ENCODE data around the gene ZC3HAV1.
"Not testable (repeated sequence)": the region's sequence is repeated elsewhere in the genome, so short reads cannot be mapped to it uniquely, and the experiment has no call there.

The ZC3HAV1 gene

GRCh38 chr7:139109188-139109982 lies at the start of gene ZC3HAV1:
ZC3HAV1 (minus strand) TSS chr7:139109720; CDS start chr7:139109331, 389 bp downstream.
- peak; percentile 96 to 99 (median 96) for DNase-seq

GRCh38 chr7:139153832-139154231 lies 44.3 kb upstream of the ZC3HAV1 start:
- DNase-seq = peak; percentile 9 to 41 (median 26)

DNA sequence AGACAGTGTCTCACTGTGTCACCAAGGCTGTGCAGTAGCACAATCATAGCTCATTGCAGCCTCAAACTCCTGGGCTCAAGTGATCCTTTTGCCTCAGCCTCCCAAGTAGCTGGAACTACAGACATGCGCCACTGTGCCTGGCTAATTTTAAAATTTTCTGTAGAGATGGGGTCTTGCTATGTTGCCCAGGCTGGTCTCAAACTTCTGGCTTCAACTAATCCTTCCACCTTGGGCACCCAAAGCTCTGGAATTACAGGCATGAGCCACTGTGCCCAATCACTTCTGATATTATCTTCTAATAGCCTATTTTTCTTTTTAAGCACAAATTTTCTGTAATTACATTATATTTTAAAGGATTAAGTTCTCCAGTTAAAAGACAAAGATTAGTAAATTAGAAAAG lies 42.6 kb upstream of the ZC3HAV1 start:
- DNase-seq = no peak

DNA sequence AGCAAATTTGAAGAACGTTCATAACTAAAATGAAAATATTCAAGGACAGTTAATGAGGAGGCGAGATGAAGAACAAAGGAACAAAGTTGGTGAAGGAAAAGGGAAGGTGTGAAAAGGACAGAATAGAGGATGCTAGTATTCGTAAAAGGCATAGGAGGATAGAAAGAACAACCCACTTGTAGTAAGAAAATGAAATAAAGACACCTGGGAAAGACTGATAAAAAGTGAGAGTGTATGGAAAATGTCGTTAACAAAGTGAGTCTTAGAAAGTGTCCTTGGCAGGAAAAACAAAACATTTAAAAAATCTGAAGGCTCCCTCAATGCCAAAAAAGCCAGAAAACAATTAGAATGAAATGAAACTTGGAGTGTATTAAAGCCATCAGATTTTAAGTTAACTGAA lies 29.6 kb upstream of the ZC3HAV1 start:
- no peak for DNase-seq

GRCh38 chr7:139133335-139134139 lies 24.0 kb upstream of the ZC3HAV1 start:
- peak; percentile 91 to 92 (median 92) for DNase-seq

DNA sequence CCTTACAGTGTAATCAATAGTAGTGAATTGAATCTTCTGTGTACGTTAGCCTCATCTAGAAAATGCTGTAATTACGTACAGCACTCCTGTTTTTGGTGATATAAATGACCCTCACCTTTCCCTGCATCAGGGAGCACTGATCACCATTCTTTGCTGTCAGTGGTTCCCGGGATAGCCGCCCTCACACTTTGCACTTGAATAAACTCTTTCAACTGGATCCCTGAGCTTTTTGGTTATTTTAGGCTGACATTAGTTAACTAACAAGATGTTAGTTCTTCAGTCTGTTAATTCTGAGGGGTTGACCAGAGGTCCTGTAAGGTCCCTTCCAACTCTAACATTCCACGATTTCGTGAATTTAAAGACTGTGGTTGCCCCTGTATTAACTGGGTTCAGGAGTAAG lies 23.4 kb upstream of the ZC3HAV1 start:
- DNase-seq = no peak

GRCh38 chr7:139131601-139132041 lies 22.1 kb upstream of the ZC3HAV1 start:
- DNase-seq = peak; percentile 31 to 77 (median 70)

DNA sequence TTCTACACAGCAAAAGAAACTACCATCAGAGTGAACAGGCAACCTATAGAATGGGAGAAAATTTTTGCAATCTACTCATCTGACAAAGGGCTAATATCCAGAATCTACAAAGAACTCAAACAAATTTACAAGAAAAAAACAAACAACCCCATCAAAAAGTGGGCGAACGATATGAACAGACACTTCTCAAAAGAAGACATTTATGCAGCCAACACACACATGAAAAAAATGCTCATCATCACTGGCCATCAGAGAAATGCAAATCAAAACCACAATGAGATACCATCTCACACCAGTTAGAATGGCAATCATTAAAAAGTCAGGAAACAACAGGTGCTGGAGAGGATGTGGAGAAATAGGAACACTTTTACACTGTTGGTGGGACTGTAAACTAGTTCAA lies 20.3 kb upstream of the ZC3HAV1 start:
- not testable (repeated sequence) for DNase-seq

DNA sequence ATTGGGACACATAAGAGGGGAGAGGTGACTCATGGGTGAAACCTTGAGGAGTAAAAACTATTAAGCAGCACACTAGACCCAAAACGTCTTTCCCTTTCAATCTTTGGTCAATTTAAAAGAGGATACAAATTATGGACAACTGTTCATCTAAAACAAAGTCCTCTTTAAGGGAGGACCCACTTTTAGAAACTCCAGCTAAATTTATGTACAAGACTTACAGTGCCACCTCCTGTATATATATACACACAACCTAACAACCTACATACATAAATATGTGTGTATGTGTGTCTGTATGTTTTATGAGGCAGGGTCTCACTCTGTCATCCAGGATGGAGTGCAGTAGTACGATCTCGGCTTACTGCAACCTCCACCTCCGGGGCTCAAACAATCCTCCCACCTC lies 18.1 kb upstream of the ZC3HAV1 start:
- no peak for DNase-seq

DNA sequence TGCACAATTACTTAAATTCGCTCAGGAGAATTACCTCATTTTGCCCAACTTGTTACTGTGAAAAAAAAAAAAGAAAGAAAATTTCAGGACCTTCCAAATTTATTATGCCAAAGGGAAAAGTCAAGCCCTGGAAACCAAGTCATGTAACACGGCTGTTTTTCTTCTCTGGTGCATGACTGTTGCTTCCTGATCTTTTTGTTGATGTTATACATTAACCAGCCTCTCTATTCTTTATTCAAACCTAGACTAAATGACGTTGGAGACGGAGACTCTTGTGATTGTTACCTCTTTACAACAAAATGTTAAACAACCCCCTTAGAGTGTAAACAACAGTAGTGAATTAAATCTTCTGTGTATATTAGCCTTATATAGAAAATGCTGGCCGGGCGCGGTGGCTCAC lies 16.1 kb upstream of the ZC3HAV1 start:
- DNase-seq = no peak

DNA sequence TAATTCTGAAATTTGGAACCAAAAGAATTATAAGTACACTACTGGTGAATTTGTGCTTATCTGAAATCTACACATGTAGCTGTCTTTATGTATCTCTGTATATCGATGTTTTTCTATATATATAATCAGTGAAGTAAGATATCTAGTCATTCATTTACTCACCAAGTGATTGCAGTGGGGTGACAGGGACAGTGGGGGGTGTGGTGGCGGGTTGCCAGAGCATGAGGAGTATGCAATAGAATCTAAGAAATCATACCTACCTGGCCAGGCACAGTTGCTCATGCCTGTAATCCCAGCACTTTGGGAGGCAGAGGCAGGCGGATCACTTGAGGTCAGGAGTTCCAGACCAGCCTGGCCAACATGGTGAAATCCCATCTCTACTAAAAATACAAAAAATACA lies 15.5 kb upstream of the ZC3HAV1 start:
- not testable (repeated sequence) for DNase-seq

- DNase-seq = peak; percentile 60 to 69 (median 62)
Observed at GRCh38 chr7:139124084-139124914, 14.8 kb upstream of the ZC3HAV1 start.

- DNase-seq = no peak
Observed at GRCh38 chr7:139119486-139119849, 9.9 kb upstream of the ZC3HAV1 start.

- peak; percentile 52 to 66 (median 66) for DNase-seq
Observed at GRCh38 chr7:139118805-139119485, 9.4 kb upstream of the ZC3HAV1 start.

GRCh38 chr7:139118234-139118804 lies 8.8 kb upstream of the ZC3HAV1 start:
- DNase-seq = peak; percentile 76 to 91 (median 80)

- no peak for DNase-seq
Observed at GRCh38 chr7:139117599-139118233, 8.2 kb upstream of the ZC3HAV1 start.

DNA sequence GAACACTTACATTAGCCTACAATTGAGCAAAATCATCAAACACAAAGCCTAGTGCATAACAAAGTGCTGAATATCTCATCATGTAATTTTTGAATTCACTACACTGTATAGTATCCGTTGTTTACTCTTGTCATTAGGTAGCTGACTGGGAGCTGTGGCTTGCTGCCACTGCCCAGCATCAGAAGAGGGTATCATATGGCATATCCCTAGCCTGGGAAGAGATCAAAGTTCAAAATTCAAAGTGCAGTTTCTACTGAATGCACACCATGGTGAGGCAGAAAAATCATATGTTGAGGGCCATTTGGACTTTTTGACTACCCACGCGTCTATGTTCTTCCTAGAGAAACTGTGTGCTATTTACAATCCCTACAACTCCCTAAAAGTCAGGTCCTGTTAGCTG lies 7.5 kb upstream of the ZC3HAV1 start:
- DNase-seq = no peak

DNA sequence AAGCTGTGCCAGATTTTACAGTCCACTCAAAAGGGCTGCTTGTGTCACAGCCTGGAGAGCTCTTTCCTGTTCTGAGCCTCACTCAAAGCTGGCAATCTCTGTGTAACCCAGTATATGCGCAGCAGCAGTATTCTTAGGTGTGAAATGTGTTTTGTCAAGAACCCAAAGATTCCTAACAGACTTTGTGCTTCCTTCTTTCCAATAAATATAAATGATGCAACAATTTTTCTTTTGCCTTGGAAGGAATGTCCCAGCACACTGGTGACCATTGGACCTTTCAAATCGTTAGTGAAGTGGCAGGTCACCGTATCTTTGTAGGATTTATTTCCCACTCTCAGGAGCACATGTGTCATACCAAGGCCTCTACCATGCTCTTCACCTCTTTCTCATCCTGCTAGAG lies 5.6 kb upstream of the ZC3HAV1 start:
- no peak for DNase-seq

GRCh38 chr7:139114585-139114984 lies 5.1 kb upstream of the ZC3HAV1 start:
- DNase-seq = no peak

DNA sequence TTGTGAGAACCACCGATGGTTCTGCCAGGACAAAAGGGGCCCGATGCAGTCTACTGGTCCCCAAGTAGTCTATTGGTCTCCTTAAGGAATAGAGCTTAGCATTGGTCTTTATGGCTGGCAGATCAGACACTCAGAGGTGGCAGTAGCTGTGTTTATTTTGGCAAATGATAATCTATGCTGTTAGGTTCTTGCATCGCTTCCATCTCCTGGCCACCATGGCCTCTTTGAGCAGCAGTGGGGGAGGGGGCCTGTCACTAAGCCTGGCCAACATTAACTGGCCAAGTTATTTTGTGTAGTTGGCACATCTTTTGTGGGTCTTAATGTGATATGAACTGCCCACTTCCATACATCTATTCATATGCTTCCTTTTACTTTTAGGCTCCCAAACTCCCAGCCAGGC lies 4.5 kb upstream of the ZC3HAV1 start:
- DNase-seq = no peak

- DNase-seq = no peak
Observed at GRCh38 chr7:139112741-139113250, 3.3 kb upstream of the ZC3HAV1 start.
